ENCODE data around the gene GSG1. TPM values are rescaled to one million over a fixed set of nuclear protein-coding genes. Genes with fewer than 3 reads are reported as not detected.

GSG1 gene
- total and polyA plus RNA-seq, 2 of the 8 experiments (the other 6 are each of a cell fraction or from before 2014, with no cell fraction given): 0.89 to 1.4 TPM

DNA sequence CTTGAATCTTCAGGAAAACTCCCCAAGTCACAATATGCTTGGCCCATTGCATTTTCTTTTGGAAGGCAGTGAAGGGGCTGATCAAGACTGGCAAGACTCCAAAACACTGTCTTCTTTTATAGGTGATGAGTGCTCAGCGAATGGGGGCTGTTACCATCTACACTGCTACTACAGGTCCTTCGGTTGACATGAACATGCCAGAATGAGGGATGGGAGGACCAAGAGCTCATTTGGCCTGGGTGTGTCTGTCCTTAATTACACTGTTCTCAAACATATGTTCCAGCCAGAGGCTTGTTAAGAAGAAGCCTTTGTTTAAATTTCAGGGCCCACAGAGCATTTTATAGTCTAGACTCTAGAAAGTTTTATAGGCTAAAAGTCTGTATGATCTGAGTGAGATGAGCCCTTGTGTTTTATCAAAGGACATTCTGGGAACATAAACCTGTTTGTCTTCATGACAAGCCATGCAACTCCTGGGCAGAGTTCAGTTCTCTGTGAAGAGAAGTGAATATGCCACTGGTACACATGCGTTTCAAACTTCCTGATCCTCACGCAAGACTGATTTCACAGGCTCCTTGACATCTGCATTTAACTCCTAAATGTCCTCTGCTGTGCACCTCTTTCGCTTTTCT, 64.0 kb downstream of the GSG1 start:
- no peak overlapping the region for H3K14ac ChIP-seq (ENCODE audit: insufficient read length)
- no peak for DNase-seq (ENCODE audit: low read depth in 1 of 2, low spot score in 2 of 2)
- H3K4me2 ChIP-seq (ENCODE audit: insufficient read depth in 1 of 2, low read depth in 2 of 2, low read length in 2 of 2): no peak overlapping the region
- H3K23me2 ChIP-seq (ENCODE audit: low read depth, low read length): peaks cover 5% of the 10 kb centered on the region
- H2BK5ac ChIP-seq (ENCODE audit: low read depth, low read length): no peak overlapping the region
- no peak overlapping the region for H3K9ac ChIP-seq (replicated peaks in 1 of 4; ENCODE audit: extremely low read depth in 1 of 4, low read depth in 3 of 4, low read length in 3 of 4)
- H2BK20ac ChIP-seq (ENCODE audit: low read length): no peak overlapping the region
- H2BK12ac ChIP-seq (ENCODE audit: low read depth, low read length): no peak overlapping the region
- POLR2A ChIA-PET (ENCODE audit: partially characterized antibody): no interaction called here
- no peak overlapping the region for H2BK15ac ChIP-seq (ENCODE audit: low read length)
- no peak overlapping the region for H3K18ac ChIP-seq (ENCODE audit: extremely low read depth, low read length)
- H4K8ac ChIP-seq (ENCODE audit: extremely low read depth, insufficient read depth, low read length): no peak overlapping the region
- no peak overlapping the region for H3K4me3 ChIP-seq (ENCODE audit: extremely low read depth in 1 of 4, insufficient read depth in 2 of 4, low read depth in 3 of 4, low read length in 4 of 4)
- CTCF ChIA-PET (ENCODE audit: partially characterized antibody): interaction anchor here (0.6 to 2.2 kb wide), 7 partner anchors 11 to 171 kb away, joined by 3 to 7 read pairs (median 3); no protein-coding TSS in a partner anchor
- H3K4me1 ChIP-seq (replicated peaks in 1 of 4; ENCODE audit: control insufficient read depth in 3 of 4, insufficient read depth in 4 of 4, low read length in 3 of 4): peaks cover 0 to 2% (median 0%) of the 10 kb centered on the region in 4 experiments; a peak in 1 of 7 replicates
- H2AFZ ChIP-seq (ENCODE audit: low read length): no peak overlapping the region
- 88% methylated on average over 5 of the region's 5 CpGs; no CpG with 5 or more reads in 1 of the 2 experiments for WGBS, 2 experiments (ENCODE audit: extremely low coverage in 1 of 2, insufficient coverage in 1 of 2, insufficient read length in 1 of 2, insufficient replicate concordance in 2 of 2, low coverage in 1 of 2, low lambda C conversion rate in 2 of 2, missing lambda C conversion rate in 1 of 2)
- no peaks in the 10 kb centered on the region for H4K20me1 ChIP-seq (replicated peaks in 1 of 2; ENCODE audit: control insufficient read depth in 1 of 2, insufficient read depth in 2 of 2, low read length in 2 of 2)
- no peak overlapping the region for H3K23ac ChIP-seq (ENCODE audit: insufficient read length)
- no peaks in the 10 kb centered on the region for H3K9me3 ChIP-seq (ENCODE audit: insufficient read depth in 2 of 2, low read depth in 1 of 2, low read length in 1 of 2)
- no peak for FAIRE-seq
- no peak overlapping the region for H2AK5ac ChIP-seq (ENCODE audit: low read depth, low read length)
- no peak overlapping the region for H4K91ac ChIP-seq (replicated peaks; ENCODE audit: insufficient read length, low read length)
- H3K79me1 ChIP-seq (ENCODE audit: low read depth, low read length): no peaks in the 10 kb centered on the region
- H2BK120ac ChIP-seq (replicated peaks; ENCODE audit: low read depth, low read length): no peak overlapping the region
- no peak overlapping the region for H3K4ac ChIP-seq (replicated peaks; ENCODE audit: insufficient read length, low read depth, low read length)
- H3K27ac ChIP-seq (ENCODE audit: low read depth, low read length): no peak overlapping the region
- no peaks in the 10 kb centered on the region for H3K36me3 ChIP-seq (ENCODE audit: control insufficient read depth in 2 of 4, insufficient read depth in 4 of 4, low read length in 3 of 4)
- no peaks in the 10 kb centered on the region for H3K79me2 ChIP-seq (ENCODE audit: control insufficient read depth in 1 of 2, insufficient read depth in 2 of 2, low read length in 2 of 2)
- no peak overlapping the region for H3K56ac ChIP-seq (replicated peaks; ENCODE audit: insufficient read length, low read depth, low read length)
- no peak overlapping the region for H4K5ac ChIP-seq (ENCODE audit: insufficient read length, low read depth, low read length)
- no peaks in the 10 kb centered on the region for H3K27me3 ChIP-seq (replicated peaks in 1 of 4; ENCODE audit: control insufficient read depth in 3 of 4, extremely low read depth in 1 of 4, insufficient read depth in 3 of 4, low read length in 3 of 4)
- TF ChIP-seq KDM1A (IDR thresholded peaks at IDR 0.05; ENCODE audit: borderline replicate concordance, low read length) (no peak), EP300 (IDR thresholded peaks at IDR 0.05; ENCODE audit: borderline replicate concordance in 1 of 2, low read depth in 2 of 2, low read length in 2 of 2) (no peak), TCF12 (IDR thresholded peaks at IDR 0.05; ENCODE audit: low read depth, low read length) (no peak), SIN3A (conservative IDR thresholded peaks at IDR 0.05 in 1 of 2, IDR thresholded peaks at IDR 0.05 in 1 of 2; ENCODE audit: low read depth in 1 of 2, low read length in 2 of 2) (no peak), CEBPB (IDR thresholded peaks at IDR 0.05; ENCODE audit: low read depth, low read length) (no peak), E2F6 (IDR thresholded peaks at IDR 0.05) (no peak), CTCF (IDR thresholded peaks at IDR 0.05; ENCODE audit: control extremely low read depth in 1 of 3, insufficient read depth in 1 of 3, low read depth in 1 of 3, low read length in 3 of 3) (no peak), CBX5 (IDR thresholded peaks at IDR 0.05; ENCODE audit: low read depth, low read length) (no peak), SP4 (IDR thresholded peaks at IDR 0.05; ENCODE audit: low read length) (no peak), MAFK (IDR thresholded peaks at IDR 0.05; ENCODE audit: low read depth, low read length) (no peak)

All from H1 (cell line).